Measurements from ENCODE around the gene CLCNKB.
"Not testable (repeated sequence)": the region's sequence is repeated elsewhere in the genome, so short reads cannot be mapped to it uniquely, and the experiment has no call there.

CLCNKB gene

GRCh38 chr1:16055613-16056520, 12.3 kb downstream of the CLCNKB start:
- H3K4me3 ChIP-seq (ENCODE audit: low read length) = no peak overlapping the region
- no peak for TF ChIP-seq ZNF274 (IDR thresholded peaks at IDR 0.05; ENCODE audit: low read depth, low read length)

- H3K4me3 ChIP-seq (ENCODE audit: low read length) = not testable (repeated sequence)
Measured at GRCh38 chr1:16056521-16056912, 12.9 kb downstream of the CLCNKB start.

GRCh38 chr1:16057314-16057915, 13.8 kb downstream of the CLCNKB start:
- not testable (repeated sequence) for H3K4me3 ChIP-seq (ENCODE audit: low read length)

GRCh38 chr1:16058394-16059120, 15.0 kb downstream of the CLCNKB start:
- not testable (repeated sequence) for H3K4me3 ChIP-seq (ENCODE audit: low read length)

- TF ChIP-seq ZNF274 (IDR thresholded peaks at IDR 0.05; ENCODE audit: low read depth, low read length) = no peak
- no peak overlapping the region for H3K4me3 ChIP-seq (ENCODE audit: low read length)
Measured at GRCh38 chr1:16061266-16061665, 17.7 kb downstream of the CLCNKB start.

GRCh38 chr1:16061989-16062686, 18.6 kb downstream of the CLCNKB start:
- not testable (repeated sequence) for H3K4me3 ChIP-seq (ENCODE audit: low read length)

- not testable (repeated sequence) for H3K4me3 ChIP-seq (ENCODE audit: low read length)
Measured at GRCh38 chr1:16062687-16063075, 19.1 kb downstream of the CLCNKB start.

GRCh38 chr1:16063226-16063829, 19.7 kb downstream of the CLCNKB start:
- TF ChIP-seq ZNF274 (IDR thresholded peaks at IDR 0.05; ENCODE audit: low read depth, low read length) = no peak

GRCh38 chr1:16063921-16064320, 20.3 kb downstream of the CLCNKB start:
- no peak overlapping the region for H3K4me3 ChIP-seq (ENCODE audit: low read length)
- no peak for TF ChIP-seq ZNF274 (IDR thresholded peaks at IDR 0.05; ENCODE audit: low read depth, low read length)

More at GRCh38 chr1:16063226-16063829, 19.7 kb downstream of the CLCNKB start:
- no peak overlapping the region for H3K4me3 ChIP-seq (ENCODE audit: low read length)

- no peak for TF ChIP-seq ZNF274 (IDR thresholded peaks at IDR 0.05; ENCODE audit: low read depth, low read length)
- H3K4me3 ChIP-seq (ENCODE audit: low read length) = no peak overlapping the region
Measured at GRCh38 chr1:16064536-16065268, 21.1 kb downstream of the CLCNKB start.

- H3K4me3 ChIP-seq (ENCODE audit: low read length) = no peak overlapping the region
- no peak for TF ChIP-seq ZNF274 (IDR thresholded peaks at IDR 0.05; ENCODE audit: low read depth, low read length)
Measured at GRCh38 chr1:16065269-16065576, 21.6 kb downstream of the CLCNKB start.

- H3K4me3 ChIP-seq (ENCODE audit: low read length) = no peak overlapping the region
- no peak for TF ChIP-seq ZNF274 (IDR thresholded peaks at IDR 0.05; ENCODE audit: low read depth, low read length)
Measured at GRCh38 chr1:16066245-16066644, 22.7 kb downstream of the CLCNKB start.

- H3K4me3 ChIP-seq (ENCODE audit: low read length) = no peak overlapping the region
- TF ChIP-seq ZNF274 (IDR thresholded peaks at IDR 0.05; ENCODE audit: low read depth, low read length) = no peak
Measured at GRCh38 chr1:16067127-16067768, 23.7 kb downstream of the CLCNKB start.
